PC-3 (cell line): ENCODE measurements around the gene VPS51.

Source experiments
- CTCF ChIP-seq: fragments of 300-600 bp; sonication (generic); conservative IDR thresholded peaks from 2 replicates; pipeline ENCODE4 v1.5.1; 2017; ENCODE audit warnings: antibody characterized with exemption, low read depth, mild to moderate bottlenecking, low read length
- EZH2 ChIP-seq: fragments of 300-600 bp; sonication (generic); IDR thresholded peaks from one replicate; pipeline ENCODE4 v1.6.1; 2017; ENCODE audit warnings: antibody characterized with exemption, mild to moderate bottlenecking, low read length; ENCODE audit not compliant: unreplicated experiment
- EZH2phosphoT487 ChIP-seq: fragments of 300-600 bp; sonication (generic); IDR thresholded peaks from 2 replicates; pipeline ENCODE4 v1.6.1; 2018; ENCODE audit warnings: mild to moderate bottlenecking, antibody characterized with exemption, low read length, borderline replicate concordance

GRCh38 chr11:65083134-65083833 is 12.7 kb upstream of the VPS51 start:
- TF ChIP-seq CTCF (no peak), EZH2phosphoT487 (no peak), EZH2 (no peak)
